Hepatocyte (in vitro differentiated cells): Measurements from ENCODE around the gene CDH12.
"Not testable (repeated sequence)": the region's sequence is repeated elsewhere in the genome, so short reads cannot be mapped to it uniquely, and the experiment has no call there.

ENCODE experiments used
- EZH2phosphoT487 ChIP-seq: fragments of 200-600 bp; sonication (generic); IDR thresholded peaks from one replicate; pipeline ENCODE4 v1.6.1; 2018; ENCODE audit warnings: antibody characterized with exemption, mild to moderate bottlenecking, low read depth, moderate library complexity; ENCODE audit not compliant: unreplicated experiment, severe bottlenecking
- TF ChIP-seq, protein P1 (sequence below): fragments of 200-600 bp; sonication (generic); IDR thresholded peaks from 2 replicates; pipeline ENCODE4 v1.5.1; 2016; ENCODE audit warnings: antibody characterized with exemption, mild to moderate bottlenecking; ENCODE audit not compliant: poor library complexity

- TF ChIP-seq, protein P1, sequence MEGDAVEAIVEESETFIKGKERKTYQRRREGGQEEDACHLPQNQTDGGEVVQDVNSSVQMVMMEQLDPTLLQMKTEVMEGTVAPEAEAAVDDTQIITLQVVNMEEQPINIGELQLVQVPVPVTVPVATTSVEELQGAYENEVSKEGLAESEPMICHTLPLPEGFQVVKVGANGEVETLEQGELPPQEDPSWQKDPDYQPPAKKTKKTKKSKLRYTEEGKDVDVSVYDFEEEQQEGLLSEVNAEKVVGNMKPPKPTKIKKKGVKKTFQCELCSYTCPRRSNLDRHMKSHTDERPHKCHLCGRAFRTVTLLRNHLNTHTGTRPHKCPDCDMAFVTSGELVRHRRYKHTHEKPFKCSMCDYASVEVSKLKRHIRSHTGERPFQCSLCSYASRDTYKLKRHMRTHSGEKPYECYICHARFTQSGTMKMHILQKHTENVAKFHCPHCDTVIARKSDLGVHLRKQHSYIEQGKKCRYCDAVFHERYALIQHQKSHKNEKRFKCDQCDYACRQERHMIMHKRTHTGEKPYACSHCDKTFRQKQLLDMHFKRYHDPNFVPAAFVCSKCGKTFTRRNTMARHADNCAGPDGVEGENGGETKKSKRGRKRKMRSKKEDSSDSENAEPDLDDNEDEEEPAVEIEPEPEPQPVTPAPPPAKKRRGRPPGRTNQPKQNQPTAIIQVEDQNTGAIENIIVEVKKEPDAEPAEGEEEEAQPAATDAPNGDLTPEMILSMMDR = not testable (repeated sequence)
- not testable (repeated sequence) for TF ChIP-seq EZH2phosphoT487
These were observed 842.3 kb downstream of the CDH12 start for GRCh38 chr5:22010808-22011207.
